Cardiac muscle cell (in vitro differentiated cells and primary cell): ENCODE data around the gene CDH1. TPM values are rescaled to one million over a fixed set of nuclear protein-coding genes. Genes with fewer than 3 reads are reported as not detected.

Experiments
- DNase-seq, 2 donors: peaks; one replicate each; pipeline versions ENCODE4 v3.0.0 to v3.0.0-alpha.2; 2010 to 2017; ENCODE audit warnings: low read depth in 1 of 2, low spot score in 1 of 2
- H3K27ac ChIP-seq: fragments of 200-600 bp; sonication (generic); 2 replicates; pipeline ENCODE4 v1.5.1; 2016
- H3K27me3 ChIP-seq: fragments of 200-600 bp; sonication (generic); 2 replicates; pipeline ENCODE4 v1.6.0; 2016; ENCODE audit warnings: control low read depth
- H3K36me3 ChIP-seq: fragments of 200-600 bp; sonication (generic); 2 replicates; pipeline ENCODE4 v1.5.1; 2016; ENCODE audit warnings: control low read depth
- H3K4me1 ChIP-seq: fragments of 200-600 bp; sonication (generic); 2 replicates; pipeline ENCODE4 v1.8.1; 2017; ENCODE audit warnings: low read depth, mild to moderate bottlenecking, mixed run types
- H3K4me3 ChIP-seq: fragments of 200-600 bp; sonication (generic); 2 replicates; pipeline ENCODE4 v1.5.1; 2016; ENCODE audit warnings: mild to moderate bottlenecking
- H3K9me3 ChIP-seq: fragments of 200-600 bp; sonication (generic); 2 replicates; pipeline ENCODE4 v1.5.1; 2017; ENCODE audit warnings: low read depth, mild to moderate bottlenecking, control low read depth
- polyA plus RNA-seq: library from polyadenylated mRNA; unstranded; fragments of >200 nt; fragmentation: Nextera tagmentation; extraction: Ambion mirVana; gene quantifications from 2 replicates; pipeline ENCODE4 v1.2.1, GENCODE V29; 2016
- total RNA-seq: library from RNA; depleted of rRNA; stranded (reverse); fragments of >200 nt; gene quantifications from 2 replicates; pipeline ENCODE4 v1.2.3, GENCODE V29; 2016
- TF ChIP-seq, protein P1 (sequence below): IDR thresholded peaks from 2 replicates; pipeline ENCODE4 v1.5.1; 2012; ENCODE audit warnings: low read depth, mild to moderate bottlenecking, low read length

Gene CDH1
- total RNA-seq, result 0.74 and 1.4 TPM in 2 replicates
- polyA plus RNA-seq, result 0.09 TPM in 1 of 2 replicates, not detected in the other

DNA sequence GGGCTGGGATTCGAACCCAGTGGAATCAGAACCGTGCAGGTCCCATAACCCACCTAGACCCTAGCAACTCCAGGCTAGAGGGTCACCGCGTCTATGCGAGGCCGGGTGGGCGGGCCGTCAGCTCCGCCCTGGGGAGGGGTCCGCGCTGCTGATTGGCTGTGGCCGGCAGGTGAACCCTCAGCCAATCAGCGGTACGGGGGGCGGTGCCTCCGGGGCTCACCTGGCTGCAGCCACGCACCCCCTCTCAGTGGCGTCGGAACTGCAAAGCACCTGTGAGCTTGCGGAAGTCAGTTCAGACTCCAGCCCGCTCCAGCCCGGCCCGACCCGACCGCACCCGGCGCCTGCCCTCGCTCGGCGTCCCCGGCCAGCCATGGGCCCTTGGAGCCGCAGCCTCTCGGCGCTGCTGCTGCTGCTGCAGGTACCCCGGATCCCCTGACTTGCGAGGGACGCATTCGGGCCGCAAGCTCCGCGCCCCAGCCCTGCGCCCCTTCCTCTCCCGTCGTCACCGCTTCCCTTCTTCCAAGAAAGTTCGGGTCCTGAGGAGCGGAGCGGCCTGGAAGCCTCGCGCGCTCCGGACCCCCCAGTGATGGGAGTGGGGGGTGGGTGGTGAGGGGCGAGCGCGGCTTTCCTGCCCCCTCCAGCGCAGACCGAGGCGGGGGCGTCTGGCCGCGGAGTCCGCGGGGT is at the start of gene CDH1:
TSS of gene CDH1 (plus strand) at position 247 of the 684 bp plus-strand sequence. CDS start at position 371, 124 bp downstream.
- Histone ChIP-seq H3K9me3 (no peaks in the 10 kb centered on the region), H3K4me1 (no peaks in the 10 kb centered on the region), H3K27me3 (peaks cover 25% of the 10 kb centered on the region), H3K4me3 (peak within 1 kb of the TSS; percentile 32), H3K27ac (no peak within 1 kb of the TSS), H3K36me3 (no peaks in the 10 kb centered on the region)
- peak in 1 of 2 donors; percentile 44 for DNase-seq
- TF ChIP-seq, protein P1, sequence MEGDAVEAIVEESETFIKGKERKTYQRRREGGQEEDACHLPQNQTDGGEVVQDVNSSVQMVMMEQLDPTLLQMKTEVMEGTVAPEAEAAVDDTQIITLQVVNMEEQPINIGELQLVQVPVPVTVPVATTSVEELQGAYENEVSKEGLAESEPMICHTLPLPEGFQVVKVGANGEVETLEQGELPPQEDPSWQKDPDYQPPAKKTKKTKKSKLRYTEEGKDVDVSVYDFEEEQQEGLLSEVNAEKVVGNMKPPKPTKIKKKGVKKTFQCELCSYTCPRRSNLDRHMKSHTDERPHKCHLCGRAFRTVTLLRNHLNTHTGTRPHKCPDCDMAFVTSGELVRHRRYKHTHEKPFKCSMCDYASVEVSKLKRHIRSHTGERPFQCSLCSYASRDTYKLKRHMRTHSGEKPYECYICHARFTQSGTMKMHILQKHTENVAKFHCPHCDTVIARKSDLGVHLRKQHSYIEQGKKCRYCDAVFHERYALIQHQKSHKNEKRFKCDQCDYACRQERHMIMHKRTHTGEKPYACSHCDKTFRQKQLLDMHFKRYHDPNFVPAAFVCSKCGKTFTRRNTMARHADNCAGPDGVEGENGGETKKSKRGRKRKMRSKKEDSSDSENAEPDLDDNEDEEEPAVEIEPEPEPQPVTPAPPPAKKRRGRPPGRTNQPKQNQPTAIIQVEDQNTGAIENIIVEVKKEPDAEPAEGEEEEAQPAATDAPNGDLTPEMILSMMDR, result no peak

DNA sequence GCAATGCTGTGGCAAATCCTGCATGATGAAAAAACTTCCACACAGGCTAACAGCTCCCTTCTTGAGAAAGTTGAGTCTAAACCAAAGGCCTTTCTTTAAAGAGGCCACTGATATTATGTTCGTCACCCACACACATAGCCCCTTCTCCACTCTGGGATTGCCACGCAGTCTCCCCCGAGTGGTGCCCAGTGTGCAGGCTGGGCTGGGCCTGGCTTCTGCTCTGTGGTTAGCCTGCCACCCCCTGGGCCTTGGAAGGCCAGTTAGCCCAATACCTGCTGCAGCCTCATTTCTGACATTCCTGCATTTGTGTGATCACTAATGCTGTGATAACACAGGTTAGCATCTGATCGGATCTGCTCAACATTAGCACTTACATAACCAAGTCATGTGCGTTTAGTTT is 47.2 kb upstream of the CDH1 start:
- DNase-seq, result peak in 1 of 2 donors; percentile 11
- Histone ChIP-seq H3K27me3 (no peaks in the 10 kb centered on the region), H3K4me3 (no peak overlapping the region), H3K36me3 (peaks cover 51% of the 10 kb centered on the region), H3K27ac (peak overlapping the region; percentile 45), H3K9me3 (no peaks in the 10 kb centered on the region), H3K4me1 (no peaks in the 10 kb centered on the region)
- TF ChIP-seq, protein P1, result no peak

DNA sequence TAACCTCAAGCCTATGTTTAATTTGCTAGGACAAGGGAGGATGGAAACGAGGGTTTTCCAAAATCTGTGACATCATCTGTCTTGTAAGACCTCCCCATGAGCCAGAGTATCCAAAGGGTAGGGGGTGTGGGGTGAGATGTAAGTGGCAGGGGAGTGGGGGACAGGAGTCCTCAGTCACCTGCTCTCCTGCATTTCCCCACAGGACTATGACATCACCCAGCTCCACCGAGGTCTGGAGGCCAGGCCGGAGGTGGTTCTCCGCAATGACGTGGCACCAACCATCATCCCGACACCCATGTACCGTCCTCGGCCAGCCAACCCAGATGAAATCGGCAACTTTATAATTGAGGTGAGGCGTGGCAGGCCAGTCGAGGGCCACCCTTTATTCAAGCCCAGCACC is 41.5 kb upstream of the CDH1 start:
- TF ChIP-seq, protein P1, result no peak
- H3K36me3 ChIP-seq, result peaks cover 30% of the 10 kb centered on the region
- no peaks in the 10 kb centered on the region for H3K27me3 ChIP-seq
- H3K4me1 ChIP-seq, result no peaks in the 10 kb centered on the region
- no peaks in the 10 kb centered on the region for H3K9me3 ChIP-seq
- DNase-seq, result no peak
- H3K4me3 ChIP-seq, result no peak overlapping the region
- H3K27ac ChIP-seq, result no peak overlapping the region

DNA sequence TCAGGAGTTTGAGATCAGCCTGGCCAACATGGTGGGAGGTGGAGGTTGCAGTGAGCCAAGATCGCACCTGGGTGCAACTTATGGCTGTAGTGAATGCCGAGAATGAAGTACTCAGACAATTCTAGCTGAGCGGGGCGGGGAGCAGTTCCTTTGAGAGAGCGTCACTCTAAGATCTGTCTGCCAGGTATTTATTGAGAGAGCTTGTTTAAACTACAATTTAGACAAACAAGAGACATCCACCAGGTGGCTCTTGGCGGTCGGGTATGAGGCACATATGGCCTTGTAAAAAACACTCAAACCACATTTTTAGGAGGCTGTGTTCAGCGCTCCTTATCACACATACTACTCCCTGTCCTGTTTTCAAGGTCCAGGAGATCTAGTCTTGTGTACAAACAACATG is 40.6 kb upstream of the CDH1 start:
- DNase-seq, result no peak
- no peak overlapping the region for H3K27ac ChIP-seq
- TF ChIP-seq, protein P1, result no peak
- H3K4me3 ChIP-seq, result no peak overlapping the region
- no peaks in the 10 kb centered on the region for H3K9me3 ChIP-seq
- H3K36me3 ChIP-seq, result peaks cover 29% of the 10 kb centered on the region
- H3K4me1 ChIP-seq, result no peaks in the 10 kb centered on the region
- H3K27me3 ChIP-seq, result no peaks in the 10 kb centered on the region

DNA sequence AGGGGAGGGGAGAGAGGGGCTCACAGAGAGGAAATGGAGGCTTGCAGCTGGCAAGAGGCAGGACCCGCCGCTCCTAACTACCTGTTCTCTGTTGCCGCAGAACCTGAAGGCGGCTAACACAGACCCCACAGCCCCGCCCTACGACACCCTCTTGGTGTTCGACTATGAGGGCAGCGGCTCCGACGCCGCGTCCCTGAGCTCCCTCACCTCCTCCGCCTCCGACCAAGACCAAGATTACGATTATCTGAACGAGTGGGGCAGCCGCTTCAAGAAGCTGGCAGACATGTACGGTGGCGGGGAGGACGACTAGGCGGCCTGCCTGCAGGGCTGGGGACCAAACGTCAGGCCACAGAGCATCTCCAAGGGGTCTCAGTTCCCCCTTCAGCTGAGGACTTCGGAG is 39.0 kb upstream of the CDH1 start:
- TF ChIP-seq, protein P1, result no peak
- peaks cover 18% of the 10 kb centered on the region for H3K36me3 ChIP-seq
- H3K4me1 ChIP-seq, result no peaks in the 10 kb centered on the region
- H3K27me3 ChIP-seq, result no peaks in the 10 kb centered on the region
- H3K27ac ChIP-seq, result no peak overlapping the region
- H3K9me3 ChIP-seq, result no peaks in the 10 kb centered on the region
- H3K4me3 ChIP-seq, result no peak overlapping the region
- no peak for DNase-seq
